ENCODE measurements around the gene ALKBH3. TPM values are rescaled to one million over a fixed set of nuclear protein-coding genes. Genes with fewer than 3 reads are reported as not detected.

The ALKBH3 gene
- total and polyA plus RNA-seq, 2 of the 13 experiments (the other 11 are each of a cell fraction or from before 2014, with no cell fraction given): 17.8 to 36.1 TPM

DNA sequence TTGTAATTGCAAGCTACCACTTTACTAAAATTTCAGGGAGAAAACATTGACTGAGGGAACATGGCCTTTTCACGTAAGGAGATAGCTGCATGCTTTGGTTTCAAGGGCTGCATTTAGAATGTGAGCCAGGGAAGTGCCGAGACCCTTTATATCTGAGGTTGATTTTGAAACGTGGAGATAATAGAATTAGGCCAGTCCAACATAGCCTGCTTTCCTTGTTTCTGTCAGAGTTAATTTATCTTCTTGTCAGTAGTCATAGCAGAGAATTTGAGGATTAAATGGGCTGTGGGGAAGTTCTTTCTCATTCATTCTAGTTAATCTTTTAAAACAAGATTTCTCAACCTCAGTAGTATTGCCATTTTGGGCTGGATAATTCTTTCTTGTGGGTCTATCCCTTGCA, 12.2 kb downstream of the ALKBH3 start (continued):
- TF ChIP-seq, protein P1, sequence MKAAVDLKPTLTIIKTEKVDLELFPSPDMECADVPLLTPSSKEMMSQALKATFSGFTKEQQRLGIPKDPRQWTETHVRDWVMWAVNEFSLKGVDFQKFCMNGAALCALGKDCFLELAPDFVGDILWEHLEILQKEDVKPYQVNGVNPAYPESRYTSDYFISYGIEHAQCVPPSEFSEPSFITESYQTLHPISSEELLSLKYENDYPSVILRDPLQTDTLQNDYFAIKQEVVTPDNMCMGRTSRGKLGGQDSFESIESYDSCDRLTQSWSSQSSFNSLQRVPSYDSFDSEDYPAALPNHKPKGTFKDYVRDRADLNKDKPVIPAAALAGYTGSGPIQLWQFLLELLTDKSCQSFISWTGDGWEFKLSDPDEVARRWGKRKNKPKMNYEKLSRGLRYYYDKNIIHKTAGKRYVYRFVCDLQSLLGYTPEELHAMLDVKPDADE (CRISPR knock-in tag; IDR thresholded peaks at IDR 0.05): no peak
- no peak for TF ChIP-seq NR2F6 (IDR thresholded peaks at IDR 0.05)
- no peak for TF ChIP-seq NR2F6 (CRISPR knock-in tag; IDR thresholded peaks at IDR 0.05)
- TF ChIP-seq ZNF143 (CRISPR knock-in tag; IDR thresholded peaks at IDR 0.05): no peak
- no peak for TF ChIP-seq ZNF282 (IDR thresholded peaks at IDR 0.05; ENCODE audit: partially characterized antibody)
- TF ChIP-seq ZNF441 (CRISPR knock-in tag; IDR thresholded peaks at IDR 0.05; ENCODE audit: borderline replicate concordance): no peak
- TF ChIP-seq ZNF543 (CRISPR knock-in tag; IDR thresholded peaks at IDR 0.05): no peak
- TF ChIP-seq, protein P2, sequence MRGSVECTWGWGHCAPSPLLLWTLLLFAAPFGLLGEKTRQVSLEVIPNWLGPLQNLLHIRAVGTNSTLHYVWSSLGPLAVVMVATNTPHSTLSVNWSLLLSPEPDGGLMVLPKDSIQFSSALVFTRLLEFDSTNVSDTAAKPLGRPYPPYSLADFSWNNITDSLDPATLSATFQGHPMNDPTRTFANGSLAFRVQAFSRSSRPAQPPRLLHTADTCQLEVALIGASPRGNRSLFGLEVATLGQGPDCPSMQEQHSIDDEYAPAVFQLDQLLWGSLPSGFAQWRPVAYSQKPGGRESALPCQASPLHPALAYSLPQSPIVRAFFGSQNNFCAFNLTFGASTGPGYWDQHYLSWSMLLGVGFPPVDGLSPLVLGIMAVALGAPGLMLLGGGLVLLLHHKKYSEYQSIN (CRISPR knock-in tag; IDR thresholded peaks at IDR 0.05; ENCODE audit: borderline replicate concordance): no peak
- no peak for TF ChIP-seq NAIF1 (CRISPR knock-in tag; IDR thresholded peaks at IDR 0.05; ENCODE audit: borderline replicate concordance)
- no peak for TF ChIP-seq TEAD3 (CRISPR knock-in tag; optimal IDR thresholded peaks at IDR 0.05; ENCODE audit: borderline replicate concordance)
- TF ChIP-seq, protein P3, sequence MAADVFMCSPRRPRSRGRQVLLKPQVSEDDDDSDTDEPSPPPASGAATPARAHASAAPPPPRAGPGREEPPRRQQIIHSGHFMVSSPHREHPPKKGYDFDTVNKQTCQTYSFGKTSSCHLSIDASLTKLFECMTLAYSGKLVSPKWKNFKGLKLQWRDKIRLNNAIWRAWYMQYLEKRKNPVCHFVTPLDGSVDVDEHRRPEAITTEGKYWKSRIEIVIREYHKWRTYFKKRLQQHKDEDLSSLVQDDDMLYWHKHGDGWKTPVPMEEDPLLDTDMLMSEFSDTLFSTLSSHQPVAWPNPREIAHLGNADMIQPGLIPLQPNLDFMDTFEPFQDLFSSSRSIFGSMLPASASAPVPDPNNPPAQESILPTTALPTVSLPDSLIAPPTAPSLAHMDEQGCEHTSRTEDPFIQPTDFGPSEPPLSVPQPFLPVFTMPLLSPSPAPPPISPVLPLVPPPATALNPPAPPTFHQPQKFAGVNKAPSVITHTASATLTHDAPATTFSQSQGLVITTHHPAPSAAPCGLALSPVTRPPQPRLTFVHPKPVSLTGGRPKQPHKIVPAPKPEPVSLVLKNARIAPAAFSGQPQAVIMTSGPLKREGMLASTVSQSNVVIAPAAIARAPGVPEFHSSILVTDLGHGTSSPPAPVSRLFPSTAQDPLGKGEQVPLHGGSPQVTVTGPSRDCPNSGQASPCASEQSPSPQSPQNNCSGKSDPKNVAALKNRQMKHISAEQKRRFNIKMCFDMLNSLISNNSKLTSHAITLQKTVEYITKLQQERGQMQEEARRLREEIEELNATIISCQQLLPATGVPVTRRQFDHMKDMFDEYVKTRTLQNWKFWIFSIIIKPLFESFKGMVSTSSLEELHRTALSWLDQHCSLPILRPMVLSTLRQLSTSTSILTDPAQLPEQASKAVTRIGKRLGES (CRISPR knock-in tag; IDR thresholded peaks at IDR 0.05; ENCODE audit: borderline replicate concordance): no peak
